Measurements from ENCODE around the gene NPB. TPM values are rescaled to one million over a fixed set of nuclear protein-coding genes. Genes with fewer than 3 reads are reported as not detected.

The NPB gene
- polyA plus RNA-seq, 1 donor (not counting 4 experiments of a cell fraction or from before 2014, with no cell fraction given), result not detected

- H3K79me2 ChIP-seq (ENCODE audit: control insufficient read depth, insufficient read depth, low read length), result peaks cover 25% of the 10 kb centered on the region
- TF ChIP-seq CTCF (optimal IDR thresholded peaks at IDR 0.05 in 1 of 3, IDR thresholded peaks at IDR 0.05 in 1 of 3, conservative IDR thresholded peaks at IDR 0.05 in 1 of 3; ENCODE audit: extremely low read depth in 1 of 3, insufficient read depth in 2 of 3, low read length in 3 of 3), result no peak
- TF ChIP-seq EZH2 (IDR thresholded peaks at IDR 0.05; ENCODE audit: low read length), result no peak
- no peak for FAIRE-seq
These were observed 27.5 kb downstream of the NPB start for GRCh38 chr17:81929253-81930141.

GRCh38 chr17:81930142-81931125 is 28.4 kb downstream of the NPB start:
- Histone ChIP-seq H3K9me3 (ENCODE audit: control insufficient read depth, low read depth, low read length) (no peaks in the 10 kb centered on the region), H3K4me3 (ENCODE audit: control insufficient read depth in 2 of 3, extremely low read depth in 1 of 3, insufficient read depth in 2 of 3, low read depth in 1 of 3, low read length in 3 of 3) (no peak overlapping the region), H4K20me1 (ENCODE audit: control insufficient read depth, extremely low read depth, insufficient read depth, low read length) (no peaks in the 10 kb centered on the region), H3K4me1 (ENCODE audit: control insufficient read depth, extremely low read depth, insufficient read depth, low read length) (peaks cover 14% of the 10 kb centered on the region), H3K27ac (ENCODE audit: control insufficient read depth, insufficient read depth, low read length) (no peak overlapping the region), H3K79me2 (ENCODE audit: control insufficient read depth, insufficient read depth, low read length) (peaks cover 16% of the 10 kb centered on the region), H2AFZ (ENCODE audit: control insufficient read depth, low read length) (no peak overlapping the region), H3K4me2 (ENCODE audit: control insufficient read depth, extremely low read depth, insufficient read depth, low read depth, low read length) (no peak overlapping the region), H3K36me3 (ENCODE audit: control insufficient read depth in 2 of 2, extremely low read depth in 1 of 2, insufficient read depth in 2 of 2, low read length in 2 of 2) (peaks cover 0 to 2% of the 10 kb centered on the region in 2 experiments), H3K9me1 (ENCODE audit: control insufficient read depth, extremely low read depth, insufficient read depth, low read length) (no peaks in the 10 kb centered on the region), H3K9ac (ENCODE audit: control insufficient read depth, extremely low read depth, insufficient read depth, low read length) (no peak overlapping the region), H3K27me3 (ENCODE audit: control insufficient read depth, extremely low read depth, insufficient read depth, low read length) (no peaks in the 10 kb centered on the region)
- FAIRE-seq, result no peak
- dilution Hi-C loops (cut with MboI; ENCODE audit: extremely low pct_ligation_motif_present, low sequenced_read_pairs), result no loop called here
- DNase-seq (ENCODE audit: low read depth, low spot score), result no peak
- TF ChIP-seq EZH2 (IDR thresholded peaks at IDR 0.05; ENCODE audit: low read length), result no peak
- TF ChIP-seq CTCF (optimal IDR thresholded peaks at IDR 0.05 in 1 of 3, IDR thresholded peaks at IDR 0.05 in 1 of 3, conservative IDR thresholded peaks at IDR 0.05 in 1 of 3; ENCODE audit: extremely low read depth in 1 of 3, insufficient read depth in 2 of 3, low read length in 3 of 3), result no peak

More at GRCh38 chr17:81929253-81930141, 27.5 kb downstream of the NPB start:
- no peaks in the 10 kb centered on the region for H3K9me1 ChIP-seq (ENCODE audit: control insufficient read depth, extremely low read depth, insufficient read depth, low read length)
- H4K20me1 ChIP-seq (ENCODE audit: control insufficient read depth, extremely low read depth, insufficient read depth, low read length), result no peaks in the 10 kb centered on the region
- no peak overlapping the region for H3K4me2 ChIP-seq (ENCODE audit: control insufficient read depth, extremely low read depth, insufficient read depth, low read depth, low read length)
- H2AFZ ChIP-seq (ENCODE audit: control insufficient read depth, low read length), result no peak overlapping the region
- peaks cover 0 to 2% of the 10 kb centered on the region in 2 experiments for H3K36me3 ChIP-seq (ENCODE audit: control insufficient read depth in 2 of 2, extremely low read depth in 1 of 2, insufficient read depth in 2 of 2, low read length in 2 of 2)
- dilution Hi-C loops (cut with MboI; ENCODE audit: extremely low pct_ligation_motif_present, low sequenced_read_pairs), result no loop called here
- no peaks in the 10 kb centered on the region for H3K9me3 ChIP-seq (ENCODE audit: control insufficient read depth, low read depth, low read length)
- H3K9ac ChIP-seq (ENCODE audit: control insufficient read depth, extremely low read depth, insufficient read depth, low read length), result no peak overlapping the region
- no peak overlapping the region for H3K4me3 ChIP-seq (ENCODE audit: control insufficient read depth in 2 of 3, extremely low read depth in 1 of 3, insufficient read depth in 2 of 3, low read depth in 1 of 3, low read length in 3 of 3)
- no peaks in the 10 kb centered on the region for H3K27me3 ChIP-seq (ENCODE audit: control insufficient read depth, extremely low read depth, insufficient read depth, low read length)
- H3K27ac ChIP-seq (ENCODE audit: control insufficient read depth, insufficient read depth, low read length), result no peak overlapping the region
- DNase-seq (ENCODE audit: low read depth, low spot score), result no peak
- H3K4me1 ChIP-seq (ENCODE audit: control insufficient read depth, extremely low read depth, insufficient read depth, low read length), result peaks cover 20% of the 10 kb centered on the region
